ENCODE data around the gene SLC12A8.

- TF ChIP-seq GATA2 (IDR thresholded peaks at IDR 0.05; ENCODE audit: low read depth, low read length) (no peak), GATA3 (IDR thresholded peaks at IDR 0.05; ENCODE audit: low read depth, low read length) (no peak)
These were observed 132.5 kb downstream of the SLC12A8 start for GRCh38 chr3:125080077-125080476.
